GM18868 (cell line): Measurements from ENCODE around the gene SCARB1.

Experiments used
- ATAC-seq: cut with Tn5 transposase; IDR thresholded peaks from one replicate; pipeline ENCODE4 v1.9.1; 2021; ENCODE audit warnings: mild to moderate bottlenecking, moderate library complexity; ENCODE audit not compliant: unreplicated experiment

The SCARB1 gene

DNA sequence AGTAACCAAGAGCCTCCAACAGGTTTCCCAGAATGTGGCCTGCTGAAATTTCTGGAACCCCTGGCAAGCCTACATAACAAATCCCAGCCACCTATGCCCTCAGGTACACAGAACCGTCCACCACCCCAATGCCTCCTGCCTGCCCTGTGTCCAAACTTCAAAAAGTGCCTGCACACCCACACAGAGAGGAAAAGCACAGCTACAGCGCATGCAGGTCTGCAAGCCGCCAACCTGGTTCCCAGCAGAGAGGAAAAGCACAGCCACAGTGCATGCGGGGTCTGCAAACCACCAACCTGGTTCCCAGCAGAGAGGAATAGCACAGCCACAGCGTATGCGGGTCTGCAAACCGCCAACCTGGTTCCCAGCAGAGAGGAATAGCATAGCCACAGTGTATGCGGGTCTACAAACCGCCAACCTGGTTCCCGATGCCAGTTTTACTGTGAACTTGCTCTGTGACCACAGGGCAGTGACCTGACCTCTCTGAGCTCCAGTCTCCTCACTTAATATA is 113.5 kb downstream of the SCARB1 start:
- no peak for ATAC-seq

DNA sequence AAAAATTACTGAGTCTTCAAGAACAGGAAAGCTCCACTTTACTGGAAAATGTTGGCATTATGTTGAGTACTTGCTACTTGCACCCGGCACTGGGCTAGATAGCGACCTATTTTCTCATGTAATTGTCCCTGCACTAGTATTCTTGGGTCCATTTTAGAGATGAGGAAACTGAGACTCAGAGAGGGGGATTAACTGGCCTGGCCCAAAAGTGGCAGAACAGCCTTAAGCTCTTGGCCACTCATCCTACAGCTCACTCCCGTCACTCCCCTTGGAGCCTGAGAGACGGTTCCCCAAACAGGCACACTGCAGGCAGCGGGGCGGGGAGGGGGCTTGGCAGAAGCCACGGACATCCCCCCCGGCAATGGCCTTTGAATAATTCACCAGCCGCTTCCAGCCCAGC is 113.9 kb downstream of the SCARB1 start:
- no peak for ATAC-seq

DNA sequence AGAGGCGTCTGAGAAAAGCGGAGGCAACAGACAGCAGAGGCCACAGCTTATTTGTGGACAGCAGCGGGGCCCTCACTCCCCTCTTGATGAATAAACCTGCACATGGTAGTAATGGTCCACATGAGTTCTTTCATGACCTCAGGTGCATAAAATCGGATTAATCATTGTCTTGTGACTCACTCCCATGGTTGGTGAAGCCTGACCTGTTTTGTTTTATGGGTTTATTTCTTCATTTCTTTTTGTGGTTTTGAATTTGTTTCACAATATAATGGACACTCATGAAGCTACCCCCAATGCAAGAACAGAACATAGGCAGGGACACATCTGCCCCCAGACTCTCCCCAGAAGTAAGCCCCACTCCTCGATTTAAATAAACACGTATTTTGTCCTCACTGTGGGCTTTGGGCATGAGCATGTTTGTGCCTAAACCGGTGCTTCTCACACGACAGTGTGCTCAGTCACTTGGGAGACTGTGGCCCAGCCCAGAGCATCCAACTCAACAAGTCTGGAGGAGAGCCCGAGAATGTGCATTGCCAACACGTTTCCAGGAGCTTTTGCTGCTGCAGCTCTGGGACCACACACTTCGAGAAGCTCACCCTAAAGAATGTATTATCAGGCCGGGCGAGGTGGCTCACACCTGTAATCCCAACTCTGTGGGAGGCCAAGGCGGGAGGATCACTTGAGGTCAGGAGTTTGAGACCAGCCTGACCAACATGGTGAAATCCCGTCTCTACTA is 116.1 kb downstream of the SCARB1 start:
- ATAC-seq, result no peak

DNA sequence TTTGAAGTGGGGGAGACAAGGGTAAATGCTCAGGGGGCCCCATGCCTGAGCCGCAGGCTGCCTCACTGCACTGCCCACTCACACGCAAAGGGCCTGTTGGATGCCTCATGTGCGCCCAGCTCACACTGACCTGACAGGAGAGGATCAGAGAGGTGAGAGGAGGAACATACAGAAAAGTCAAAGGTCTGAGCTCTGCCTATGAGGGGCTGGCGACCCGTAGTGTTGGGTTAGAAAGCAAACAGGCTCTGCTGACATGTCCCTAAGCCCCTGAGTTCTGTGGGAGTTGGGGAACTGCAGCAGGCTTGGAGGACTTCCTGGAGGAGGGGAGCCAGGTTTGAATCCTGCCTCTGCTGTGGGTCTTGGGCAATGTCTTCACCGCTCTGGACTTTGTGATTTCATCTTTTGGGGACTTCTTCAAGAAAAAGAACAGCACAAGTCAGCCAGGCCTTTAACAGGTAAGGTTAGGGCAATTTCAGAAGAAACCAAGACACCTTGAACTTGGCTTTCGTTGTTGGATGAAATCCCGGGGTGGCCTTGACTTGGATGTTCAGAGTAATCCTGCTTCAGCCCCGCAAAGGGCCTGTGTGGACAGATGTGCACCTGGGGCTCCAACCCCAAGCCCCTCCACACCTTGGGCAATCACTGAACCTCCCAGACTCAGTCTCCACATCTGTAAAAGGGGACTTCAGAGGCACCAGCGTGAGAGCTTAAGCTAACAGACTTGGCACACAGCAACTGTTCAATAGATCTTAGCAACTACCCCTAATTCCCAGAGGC is 116.8 kb downstream of the SCARB1 start:
- no peak for ATAC-seq

DNA sequence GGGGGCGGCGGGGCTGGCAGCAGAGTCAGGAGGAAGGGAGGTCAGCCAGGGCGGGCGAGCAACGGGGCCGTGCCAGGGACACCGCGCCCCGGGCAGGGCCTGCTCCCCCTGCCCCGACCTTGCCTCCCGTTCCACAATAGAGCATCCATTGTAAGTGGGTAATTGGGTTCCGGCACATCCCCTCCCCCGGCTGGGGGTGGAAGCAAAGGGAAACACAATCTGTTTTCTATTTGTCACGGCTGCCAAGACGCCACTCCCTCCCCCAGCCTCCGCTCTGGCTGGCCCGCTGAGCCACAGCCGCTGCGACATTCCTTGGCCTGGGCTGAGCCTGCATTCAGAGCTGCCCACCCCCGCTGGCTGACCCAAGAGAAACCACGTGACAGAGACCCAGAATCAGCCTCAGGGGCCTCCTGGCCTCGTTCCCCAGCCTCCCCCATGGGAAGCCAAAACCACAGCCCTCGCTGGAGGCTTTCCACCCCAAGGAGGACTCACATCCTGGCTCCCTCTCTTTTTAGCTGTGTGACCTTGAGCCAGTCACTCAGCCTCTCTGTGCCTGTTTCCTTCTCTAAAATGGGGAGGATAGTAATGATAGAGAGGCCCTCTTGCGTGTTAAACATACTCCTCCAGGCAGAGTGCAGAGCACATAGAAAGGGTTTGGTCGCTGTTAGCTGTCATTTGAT is 117.6 kb downstream of the SCARB1 start:
- no peak for ATAC-seq

DNA sequence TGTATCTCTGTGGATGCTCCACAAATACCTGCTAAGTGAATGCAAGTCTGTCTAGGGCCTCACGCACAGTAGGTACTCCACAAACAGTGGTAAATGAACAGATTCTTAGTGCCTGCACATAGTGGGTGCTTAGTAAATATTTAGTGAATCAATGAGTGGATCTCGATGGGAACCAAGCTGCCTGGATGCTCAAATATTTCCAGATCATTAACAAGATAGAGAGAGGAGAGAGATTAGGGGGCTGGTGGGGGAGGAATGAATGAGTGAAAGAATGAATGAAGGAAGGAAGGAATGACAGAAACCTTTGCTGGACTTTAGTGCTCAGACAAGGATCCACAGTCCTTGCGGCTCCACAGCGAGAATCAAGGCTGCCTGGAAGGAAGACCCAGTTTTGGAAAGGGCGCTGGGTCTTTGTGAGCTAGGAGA is 118.2 kb downstream of the SCARB1 start:
- no peak for ATAC-seq

DNA sequence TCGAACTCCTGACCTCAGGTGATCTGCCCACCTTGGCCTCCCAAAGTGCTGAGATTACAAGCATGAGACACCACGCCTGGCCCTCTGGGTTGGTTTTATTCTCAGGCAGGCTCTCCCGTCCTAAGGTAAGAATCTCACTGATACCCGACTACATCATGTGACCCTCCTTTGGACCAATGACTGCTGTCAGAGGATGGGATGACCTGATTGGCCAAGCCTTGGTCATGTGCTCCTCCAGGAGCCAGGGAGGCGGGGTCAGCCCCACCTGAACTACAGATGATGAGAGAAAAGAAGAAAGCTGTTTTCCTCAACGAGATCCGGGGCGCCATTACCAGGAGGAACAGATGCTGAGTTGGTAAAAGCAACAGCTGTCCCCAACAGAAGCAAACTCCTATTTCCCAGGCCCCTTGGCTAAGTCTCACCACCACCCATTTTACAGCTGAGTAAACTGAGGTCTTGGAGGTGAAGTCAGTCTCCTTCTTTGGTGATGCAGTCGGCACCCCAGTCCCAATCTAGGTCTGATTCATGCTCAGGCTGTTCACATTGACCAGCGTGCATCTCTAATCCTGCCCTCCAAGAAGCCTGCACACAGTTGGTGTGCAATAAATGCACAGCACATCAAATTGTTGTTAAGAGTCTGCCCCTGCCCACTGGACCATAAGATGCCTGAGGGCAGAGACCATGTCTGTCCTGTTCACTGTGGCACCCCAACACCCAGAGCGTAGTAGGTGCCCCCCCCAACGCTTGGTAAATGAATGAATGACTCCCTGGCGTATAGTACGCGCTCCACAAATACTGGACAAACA is 118.8 kb downstream of the SCARB1 start:
- ATAC-seq, result no peak

DNA sequence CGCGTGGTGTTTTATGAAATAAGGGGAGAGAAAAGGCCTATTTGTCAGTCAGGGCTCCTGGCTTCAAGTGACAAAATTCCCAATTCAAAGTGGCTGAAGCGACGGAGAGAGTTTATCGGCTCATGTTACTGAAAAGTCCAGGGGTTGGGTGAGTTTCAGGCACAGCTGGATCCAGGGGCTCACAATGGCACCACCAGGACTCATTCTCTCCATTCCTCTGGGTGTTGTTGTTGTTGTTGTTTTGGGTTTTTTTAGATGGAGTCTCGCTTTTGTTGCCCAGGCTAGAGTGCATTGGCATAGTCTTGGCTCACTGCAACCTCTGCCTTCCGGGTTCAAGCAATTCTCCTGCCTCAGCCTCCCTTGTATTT is 119.4 kb downstream of the SCARB1 start:
- ATAC-seq, result no peak

DNA sequence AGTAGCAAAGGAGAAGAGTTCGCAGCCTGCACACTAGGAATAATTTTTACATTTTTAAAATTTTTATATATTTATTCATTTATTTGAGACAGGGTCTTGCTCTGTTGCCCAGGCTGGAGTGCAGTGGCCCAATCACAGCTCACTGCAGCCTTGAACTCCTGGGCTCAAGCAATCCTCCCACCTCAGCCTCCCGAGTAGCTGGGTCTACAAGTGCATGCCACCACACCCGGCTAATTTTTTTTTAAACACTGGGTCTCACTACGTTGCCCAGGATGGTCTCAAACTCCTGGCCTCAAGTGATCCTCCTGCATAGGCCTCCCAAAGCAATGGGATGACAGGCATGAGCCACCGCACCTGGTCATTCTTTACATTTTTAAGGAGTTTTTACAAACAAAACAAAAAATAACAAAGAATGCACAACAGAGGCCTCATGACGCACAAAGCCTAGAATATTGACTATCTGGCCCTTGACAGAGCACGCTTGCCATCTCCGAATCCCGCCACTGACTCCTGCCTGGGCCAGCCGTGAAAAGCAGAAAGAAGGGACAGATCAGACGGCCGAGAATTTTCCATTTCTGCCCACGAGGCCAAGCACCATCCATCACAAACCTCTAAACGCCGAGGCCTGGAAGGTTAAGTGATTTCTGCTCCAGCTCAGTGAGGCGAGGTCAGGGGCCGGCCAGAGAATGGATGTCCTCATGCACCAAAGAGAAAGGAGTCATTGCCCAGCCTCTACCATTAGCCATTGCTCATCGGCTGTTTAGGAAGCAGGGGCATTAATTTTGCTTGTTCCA is 120.0 kb downstream of the SCARB1 start:
- ATAC-seq, result no peak

DNA sequence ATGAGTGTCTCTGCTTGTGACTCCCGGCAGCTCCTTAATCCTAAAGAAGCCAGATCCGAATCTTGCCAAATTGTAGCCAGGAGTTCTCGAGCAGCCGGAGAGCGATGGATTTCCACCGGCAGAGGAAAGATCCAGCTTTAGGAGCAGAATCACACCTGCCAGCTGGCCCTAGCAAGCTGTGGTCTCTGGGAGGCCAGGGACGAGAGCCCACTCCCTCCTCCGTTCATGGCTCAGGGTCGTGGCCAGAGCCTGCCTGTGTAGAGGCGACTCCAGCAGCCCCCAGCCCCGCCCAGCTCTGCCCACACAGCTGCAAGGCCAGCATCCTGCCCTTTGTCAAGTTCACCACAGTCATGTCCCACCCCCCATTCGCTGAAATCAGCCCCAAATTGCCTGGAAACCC is 121.0 kb downstream of the SCARB1 start:
- no peak for ATAC-seq

DNA sequence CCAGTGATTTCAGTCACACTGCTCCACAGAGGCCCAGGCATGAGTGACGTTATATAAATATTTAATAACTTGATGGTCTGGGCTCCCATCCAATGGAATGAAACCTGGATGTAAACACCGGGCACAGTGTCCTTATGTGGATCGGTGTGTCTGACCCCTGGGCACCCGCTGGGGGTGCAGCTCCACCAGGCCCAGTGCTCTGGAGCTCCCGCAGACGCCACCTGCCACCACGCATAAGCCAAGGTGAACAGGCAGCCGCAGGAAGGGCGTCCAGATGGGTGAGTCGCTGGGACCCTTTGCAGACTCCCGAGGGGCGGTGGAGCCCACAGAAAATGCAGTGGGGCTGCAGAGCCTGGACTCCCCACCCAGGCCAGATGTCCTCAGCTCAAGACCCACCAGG is 121.6 kb downstream of the SCARB1 start:
- ATAC-seq, result no peak

DNA sequence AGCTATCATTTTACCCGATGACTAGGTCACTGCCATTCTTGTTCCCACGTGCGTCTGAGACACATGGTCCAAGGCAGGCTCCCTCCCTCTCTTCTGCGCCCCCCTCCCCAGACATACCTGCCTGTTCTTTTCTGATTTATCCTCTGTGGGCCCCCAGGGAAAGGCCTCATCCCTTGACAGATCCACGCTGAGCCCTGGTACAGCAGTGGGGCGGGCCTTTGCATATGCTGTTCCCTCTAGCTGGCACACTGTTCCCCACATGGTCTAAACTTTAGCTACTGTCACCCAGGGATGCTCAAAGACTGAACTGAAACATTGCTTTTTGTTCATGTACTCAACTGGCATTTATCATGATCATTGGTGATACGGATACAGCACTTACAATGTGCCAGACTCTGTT is 122.5 kb downstream of the SCARB1 start:
- no peak for ATAC-seq

DNA sequence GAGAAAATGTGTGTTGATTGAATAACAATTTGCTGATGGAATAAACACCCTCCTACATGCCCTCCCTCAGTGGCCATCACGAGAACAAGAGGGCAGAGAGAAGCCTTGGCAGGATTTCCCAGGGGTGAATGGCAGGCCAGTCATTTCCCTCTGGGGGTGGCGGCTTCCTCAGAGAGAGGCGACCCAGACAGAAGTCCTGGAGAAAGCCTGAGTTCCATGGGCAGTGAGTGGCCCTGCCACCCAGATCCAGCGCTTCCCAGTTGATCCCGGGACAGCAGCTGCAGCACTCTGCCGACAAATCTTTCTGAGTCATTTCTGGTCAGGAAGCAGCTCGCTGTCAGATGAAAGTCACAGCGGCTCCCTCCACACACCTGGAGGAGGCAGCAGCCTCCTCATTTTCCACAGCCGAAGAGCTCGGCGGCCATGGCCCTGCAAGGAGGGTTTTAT is 123.0 kb downstream of the SCARB1 start:
- ATAC-seq, result no peak

DNA sequence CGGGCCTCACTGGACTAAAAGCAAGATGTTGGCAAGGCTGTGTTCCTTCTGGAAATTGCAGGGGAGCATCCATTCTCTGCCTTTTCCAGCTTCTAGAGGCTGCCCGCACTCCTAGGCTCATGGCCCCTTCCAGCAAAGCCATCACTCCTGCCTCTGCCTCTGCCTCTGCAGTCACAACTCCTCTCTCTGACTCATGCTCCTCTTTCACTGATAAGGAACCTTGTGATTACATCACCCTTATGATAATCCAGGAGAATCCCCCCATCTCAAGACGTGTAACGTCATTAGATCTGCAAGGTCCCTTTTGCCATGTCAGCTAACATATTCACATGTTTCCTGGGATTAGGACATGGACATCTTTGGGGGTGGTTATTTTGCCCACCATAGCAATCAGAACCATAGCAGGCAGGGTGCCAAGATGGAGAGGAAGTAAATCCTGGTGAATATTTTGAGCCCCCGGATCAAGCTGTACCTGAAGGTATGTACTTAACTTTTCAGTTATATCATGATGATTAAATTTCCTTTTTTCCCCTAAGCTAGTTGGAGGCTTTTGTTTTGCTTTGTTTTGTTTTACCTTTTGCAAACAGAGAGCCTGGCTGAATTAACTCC is 123.6 kb downstream of the SCARB1 start:
- no peak for ATAC-seq

DNA sequence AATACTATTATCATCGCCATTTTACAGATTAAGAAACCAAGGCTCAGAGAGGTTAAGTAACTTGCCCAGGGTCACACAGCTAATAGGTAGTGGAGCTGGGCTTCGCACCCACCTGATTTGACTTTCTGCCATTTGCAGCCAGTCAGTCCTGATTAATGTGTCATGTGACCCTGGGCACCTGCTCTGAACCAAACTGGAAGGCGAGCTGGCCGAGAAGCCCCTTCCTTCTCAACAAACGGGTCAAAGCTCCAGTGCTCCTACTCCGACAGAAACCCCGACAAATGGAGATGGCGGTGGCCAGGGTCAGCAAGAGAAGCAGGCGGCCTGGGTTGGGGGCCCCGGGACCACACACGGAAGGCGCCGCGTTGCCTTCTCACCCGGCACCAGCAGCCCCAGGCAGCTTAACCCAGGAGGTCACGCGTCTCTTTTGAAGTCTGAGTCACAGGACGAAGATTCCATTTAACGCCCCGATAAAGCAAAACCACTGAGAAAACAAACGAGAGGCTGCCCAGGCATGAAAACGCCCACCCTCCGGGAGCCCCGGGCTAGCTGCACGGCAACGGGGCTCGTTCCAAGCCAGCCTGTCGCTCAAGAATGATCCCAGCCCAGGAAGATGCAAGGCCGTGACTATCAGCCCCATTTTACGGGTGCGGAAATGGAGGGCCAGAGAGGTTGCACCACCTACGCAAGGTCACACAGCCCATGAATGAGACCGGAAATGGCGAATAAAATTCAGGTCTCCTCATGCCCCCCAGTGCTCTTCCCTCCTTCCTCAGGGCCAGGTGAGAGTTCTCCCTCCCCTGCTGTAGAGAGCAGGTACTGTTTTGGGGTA is 124.8 kb downstream of the SCARB1 start:
- ATAC-seq, result no peak

DNA sequence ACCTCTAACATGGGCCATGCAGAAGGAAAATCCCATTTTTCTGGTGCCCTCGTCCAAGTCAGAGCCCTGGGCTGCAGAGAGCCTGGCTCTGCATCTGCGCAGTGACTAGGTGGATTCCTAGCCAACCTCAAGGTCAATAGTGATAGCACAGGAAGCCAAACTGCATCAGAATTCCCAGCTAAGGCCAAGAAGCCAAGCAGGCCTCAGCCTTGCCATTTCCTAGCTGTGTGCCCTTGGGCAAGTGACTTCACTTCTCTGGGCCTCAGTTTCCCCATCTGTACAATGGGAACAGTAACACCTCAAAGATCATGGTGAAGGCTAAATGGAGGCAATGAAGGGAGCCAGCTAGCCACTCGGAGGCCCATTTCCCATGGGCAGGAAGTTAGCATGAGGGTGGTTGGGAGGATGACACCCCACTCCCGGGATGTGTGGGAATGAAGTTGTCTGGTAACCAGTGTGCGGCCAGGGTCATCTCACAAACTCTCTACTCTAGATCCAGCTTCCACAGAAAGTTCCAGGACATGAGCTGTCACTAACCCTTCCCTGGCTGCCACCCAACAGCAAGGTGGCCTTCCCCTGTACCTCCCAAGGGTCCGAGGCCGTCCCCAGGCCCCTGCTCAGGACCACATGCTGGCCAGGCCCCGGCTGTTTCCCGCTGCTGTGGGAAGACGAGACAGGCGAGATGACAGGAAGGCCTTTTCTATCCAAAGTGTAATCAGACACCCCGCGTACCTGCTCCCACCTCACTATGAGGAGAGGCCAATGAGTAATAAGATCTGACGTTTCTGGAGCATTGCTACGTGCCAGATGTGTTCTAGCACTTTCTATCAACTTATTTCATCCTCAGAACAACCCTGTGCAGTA is 125.7 kb downstream of the SCARB1 start:
- ATAC-seq, result no peak

DNA sequence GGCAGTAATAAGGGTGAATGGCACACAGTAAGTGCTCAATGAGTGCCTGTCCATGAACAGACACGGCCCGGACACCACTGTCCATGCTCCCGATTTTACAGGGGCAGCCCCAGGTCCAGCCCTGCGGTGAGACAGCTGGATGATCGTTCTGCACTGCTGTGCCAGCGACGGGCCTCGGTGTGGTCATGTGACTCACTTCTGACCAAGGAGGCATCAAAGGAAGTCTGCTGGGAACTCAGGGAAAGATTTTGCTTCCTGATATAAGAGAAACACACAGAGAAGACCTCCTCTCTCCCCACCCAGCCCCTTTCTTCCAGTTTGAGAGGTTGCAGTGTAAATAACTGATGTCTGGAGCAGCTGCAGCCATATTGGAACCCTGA is 126.6 kb downstream of the SCARB1 start:
- ATAC-seq, result no peak
